ENCODE results near the gene RIOX2. TPM values are rescaled to one million over a fixed set of nuclear protein-coding genes. Genes with fewer than 3 reads are reported as not detected.

Gene RIOX2
- polyA plus RNA-seq, 1 donor from 2014 or later, result 0.48 TPM

- TF ChIP-seq EZH2 (IDR thresholded peaks at IDR 0.05; ENCODE audit: borderline replicate concordance, insufficient read depth, low read length, poor library complexity, severe bottlenecking), result no peak
- TF ChIP-seq POLR2AphosphoS5 (IDR thresholded peaks at IDR 0.05), result no peak
- TF ChIP-seq EP300 (conservative IDR thresholded peaks at IDR 0.05; ENCODE audit: poor library complexity, severe bottlenecking), result no peak
- no peak for TF ChIP-seq SMC3 (conservative IDR thresholded peaks at IDR 0.05; ENCODE audit: poor library complexity)
- no peak for TF ChIP-seq RAD21 (conservative IDR thresholded peaks at IDR 0.05)
- no peak for TF ChIP-seq MXI1 (conservative IDR thresholded peaks at IDR 0.05; ENCODE audit: poor library complexity, severe bottlenecking)
- TF ChIP-seq, protein P1, sequence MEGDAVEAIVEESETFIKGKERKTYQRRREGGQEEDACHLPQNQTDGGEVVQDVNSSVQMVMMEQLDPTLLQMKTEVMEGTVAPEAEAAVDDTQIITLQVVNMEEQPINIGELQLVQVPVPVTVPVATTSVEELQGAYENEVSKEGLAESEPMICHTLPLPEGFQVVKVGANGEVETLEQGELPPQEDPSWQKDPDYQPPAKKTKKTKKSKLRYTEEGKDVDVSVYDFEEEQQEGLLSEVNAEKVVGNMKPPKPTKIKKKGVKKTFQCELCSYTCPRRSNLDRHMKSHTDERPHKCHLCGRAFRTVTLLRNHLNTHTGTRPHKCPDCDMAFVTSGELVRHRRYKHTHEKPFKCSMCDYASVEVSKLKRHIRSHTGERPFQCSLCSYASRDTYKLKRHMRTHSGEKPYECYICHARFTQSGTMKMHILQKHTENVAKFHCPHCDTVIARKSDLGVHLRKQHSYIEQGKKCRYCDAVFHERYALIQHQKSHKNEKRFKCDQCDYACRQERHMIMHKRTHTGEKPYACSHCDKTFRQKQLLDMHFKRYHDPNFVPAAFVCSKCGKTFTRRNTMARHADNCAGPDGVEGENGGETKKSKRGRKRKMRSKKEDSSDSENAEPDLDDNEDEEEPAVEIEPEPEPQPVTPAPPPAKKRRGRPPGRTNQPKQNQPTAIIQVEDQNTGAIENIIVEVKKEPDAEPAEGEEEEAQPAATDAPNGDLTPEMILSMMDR (IDR thresholded peaks at IDR 0.05; ENCODE audit: poor library complexity, severe bottlenecking), result no peak
- no peak for TF ChIP-seq TAF1 (IDR thresholded peaks at IDR 0.05; ENCODE audit: low read depth)
- TF ChIP-seq, protein P2, sequence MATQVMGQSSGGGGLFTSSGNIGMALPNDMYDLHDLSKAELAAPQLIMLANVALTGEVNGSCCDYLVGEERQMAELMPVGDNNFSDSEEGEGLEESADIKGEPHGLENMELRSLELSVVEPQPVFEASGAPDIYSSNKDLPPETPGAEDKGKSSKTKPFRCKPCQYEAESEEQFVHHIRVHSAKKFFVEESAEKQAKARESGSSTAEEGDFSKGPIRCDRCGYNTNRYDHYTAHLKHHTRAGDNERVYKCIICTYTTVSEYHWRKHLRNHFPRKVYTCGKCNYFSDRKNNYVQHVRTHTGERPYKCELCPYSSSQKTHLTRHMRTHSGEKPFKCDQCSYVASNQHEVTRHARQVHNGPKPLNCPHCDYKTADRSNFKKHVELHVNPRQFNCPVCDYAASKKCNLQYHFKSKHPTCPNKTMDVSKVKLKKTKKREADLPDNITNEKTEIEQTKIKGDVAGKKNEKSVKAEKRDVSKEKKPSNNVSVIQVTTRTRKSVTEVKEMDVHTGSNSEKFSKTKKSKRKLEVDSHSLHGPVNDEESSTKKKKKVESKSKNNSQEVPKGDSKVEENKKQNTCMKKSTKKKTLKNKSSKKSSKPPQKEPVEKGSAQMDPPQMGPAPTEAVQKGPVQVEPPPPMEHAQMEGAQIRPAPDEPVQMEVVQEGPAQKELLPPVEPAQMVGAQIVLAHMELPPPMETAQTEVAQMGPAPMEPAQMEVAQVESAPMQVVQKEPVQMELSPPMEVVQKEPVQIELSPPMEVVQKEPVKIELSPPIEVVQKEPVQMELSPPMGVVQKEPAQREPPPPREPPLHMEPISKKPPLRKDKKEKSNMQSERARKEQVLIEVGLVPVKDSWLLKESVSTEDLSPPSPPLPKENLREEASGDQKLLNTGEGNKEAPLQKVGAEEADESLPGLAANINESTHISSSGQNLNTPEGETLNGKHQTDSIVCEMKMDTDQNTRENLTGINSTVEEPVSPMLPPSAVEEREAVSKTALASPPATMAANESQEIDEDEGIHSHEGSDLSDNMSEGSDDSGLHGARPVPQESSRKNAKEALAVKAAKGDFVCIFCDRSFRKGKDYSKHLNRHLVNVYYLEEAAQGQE (IDR thresholded peaks at IDR 0.05; ENCODE audit: borderline replicate concordance), result no peak
- H3K9me3 ChIP-seq (ENCODE audit: low read length), result no peaks in the 10 kb centered on the region
- no peak overlapping the region for H3K27ac ChIP-seq (ENCODE audit: low read length)
- H3K79me2 ChIP-seq (replicated peaks; ENCODE audit: insufficient read depth, low read length), result no peaks in the 10 kb centered on the region
- no peaks in the 10 kb centered on the region for H3F3A ChIP-seq (ENCODE audit: insufficient read depth, low read length, poor library complexity, severe bottlenecking)
- H3K9ac ChIP-seq (ENCODE audit: low read length), result no peak overlapping the region
- no peaks in the 10 kb centered on the region for H3K9me2 ChIP-seq (ENCODE audit: insufficient read depth, low read length)
- no peak overlapping the region for H3K4me2 ChIP-seq (ENCODE audit: low read length)
- no peaks in the 10 kb centered on the region for H4K20me1 ChIP-seq (ENCODE audit: insufficient read depth)
- H3K36me3 ChIP-seq (ENCODE audit: insufficient read depth, low read length), result no peaks in the 10 kb centered on the region
- no peak overlapping the region for H2AFZ ChIP-seq (ENCODE audit: low read depth, low read length)
- no peak overlapping the region for H3K4me3 ChIP-seq (ENCODE audit: low read length)
- no peaks in the 10 kb centered on the region for H3K27me3 ChIP-seq (ENCODE audit: insufficient read depth, low read depth, low read length)
Observed at GRCh38 chr3:97979610-97980009, 7.4 kb upstream of the RIOX2 start.

DNA sequence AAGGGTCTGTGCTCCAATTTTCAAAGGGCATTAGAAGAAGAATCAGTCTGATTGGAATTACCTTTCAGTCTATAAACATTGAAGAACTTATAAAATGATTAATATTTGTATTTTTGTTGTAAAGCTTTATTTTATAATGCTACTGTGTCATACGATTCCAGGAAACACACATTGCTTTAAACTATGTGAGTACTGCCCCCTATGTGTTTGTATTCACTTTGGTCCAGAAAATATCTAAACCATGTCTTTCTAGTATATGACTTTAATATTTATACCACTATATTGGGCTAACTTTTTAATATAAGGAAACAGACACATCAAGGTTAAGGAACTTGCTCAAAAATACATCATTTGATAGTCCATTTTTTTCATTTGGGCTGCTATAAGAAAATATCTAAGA, 3.2 kb upstream of the RIOX2 start:
- no peaks in the 10 kb centered on the region for H3F3A ChIP-seq (ENCODE audit: insufficient read depth, low read length, poor library complexity, severe bottlenecking)
- no peak overlapping the region for H3K27ac ChIP-seq (ENCODE audit: low read length)
- H3K36me3 ChIP-seq (ENCODE audit: insufficient read depth, low read length), result no peaks in the 10 kb centered on the region
- no peak for TF ChIP-seq SMC3 (conservative IDR thresholded peaks at IDR 0.05; ENCODE audit: poor library complexity)
- H3K9me3 ChIP-seq (ENCODE audit: low read length), result no peaks in the 10 kb centered on the region
- H3K27me3 ChIP-seq (ENCODE audit: insufficient read depth, low read depth, low read length), result no peaks in the 10 kb centered on the region
- no peaks in the 10 kb centered on the region for H4K20me1 ChIP-seq (ENCODE audit: insufficient read depth)
- no peak overlapping the region for H3K9ac ChIP-seq (ENCODE audit: low read length)
- H3K4me2 ChIP-seq (ENCODE audit: low read length), result no peak overlapping the region
- H3K4me3 ChIP-seq (ENCODE audit: low read length), result no peak overlapping the region
- no peak overlapping the region for H2AFZ ChIP-seq (ENCODE audit: low read depth, low read length)
- H3K79me2 ChIP-seq (replicated peaks; ENCODE audit: insufficient read depth, low read length), result no peaks in the 10 kb centered on the region
- no peaks in the 10 kb centered on the region for H3K9me2 ChIP-seq (ENCODE audit: insufficient read depth, low read length)

GRCh38 chr3:97974996-97975395, 2.8 kb upstream of the RIOX2 start:
- no peaks in the 10 kb centered on the region for H3K79me2 ChIP-seq (replicated peaks; ENCODE audit: insufficient read depth, low read length)
- H3K9me3 ChIP-seq (ENCODE audit: low read length), result no peaks in the 10 kb centered on the region
- H3K4me2 ChIP-seq (ENCODE audit: low read length), result no peak overlapping the region
- H3K9ac ChIP-seq (ENCODE audit: low read length), result no peak overlapping the region
- no peak overlapping the region for H3K27ac ChIP-seq (ENCODE audit: low read length)
- no peak overlapping the region for H3K4me3 ChIP-seq (ENCODE audit: low read length)
- TF ChIP-seq, protein P2 (IDR thresholded peaks at IDR 0.05; ENCODE audit: borderline replicate concordance), result no peak
- no peak for TF ChIP-seq RAD21 (conservative IDR thresholded peaks at IDR 0.05)
- TF ChIP-seq EP300 (conservative IDR thresholded peaks at IDR 0.05; ENCODE audit: poor library complexity, severe bottlenecking), result no peak
- TF ChIP-seq, protein P1 (IDR thresholded peaks at IDR 0.05; ENCODE audit: poor library complexity, severe bottlenecking), result no peak
- TF ChIP-seq EZH2 (IDR thresholded peaks at IDR 0.05; ENCODE audit: borderline replicate concordance, insufficient read depth, low read length, poor library complexity, severe bottlenecking), result no peak
- TF ChIP-seq POLR2AphosphoS5 (IDR thresholded peaks at IDR 0.05), result no peak
- TF ChIP-seq TAF1 (IDR thresholded peaks at IDR 0.05; ENCODE audit: low read depth), result no peak
- TF ChIP-seq SMC3 (conservative IDR thresholded peaks at IDR 0.05; ENCODE audit: poor library complexity), result no peak
- TF ChIP-seq MXI1 (conservative IDR thresholded peaks at IDR 0.05; ENCODE audit: poor library complexity, severe bottlenecking), result no peak
- H2AFZ ChIP-seq (ENCODE audit: low read depth, low read length), result no peak overlapping the region
- H3K27me3 ChIP-seq (ENCODE audit: insufficient read depth, low read depth, low read length), result no peaks in the 10 kb centered on the region
- no peaks in the 10 kb centered on the region for H3K9me2 ChIP-seq (ENCODE audit: insufficient read depth, low read length)
- no peaks in the 10 kb centered on the region for H3F3A ChIP-seq (ENCODE audit: insufficient read depth, low read length, poor library complexity, severe bottlenecking)
- no peaks in the 10 kb centered on the region for H4K20me1 ChIP-seq (ENCODE audit: insufficient read depth)
- no peaks in the 10 kb centered on the region for H3K36me3 ChIP-seq (ENCODE audit: insufficient read depth, low read length)

Data from neural cell (in vitro differentiated cells).